ENCODE data around the gene SV2C. TPM values are rescaled to one million over a fixed set of nuclear protein-coding genes. Genes with fewer than 3 reads are reported as not detected.

SV2C gene
- total RNA-seq, 1 experiment from 2014 or later: not detected

- Histone ChIP-seq H3K27ac (ENCODE audit: low read depth, low read length) (no peak overlapping the region), H3K9me3 (ENCODE audit: control insufficient read depth in 1 of 2, insufficient read depth in 1 of 2, low read depth in 1 of 2, low read length in 2 of 2) (no peaks in the 10 kb centered on the region), H3K79me2 (ENCODE audit: insufficient read depth, low read length) (no peaks in the 10 kb centered on the region), H3K4me1 (ENCODE audit: control insufficient read depth in 1 of 2, insufficient read depth in 2 of 2, low read length in 2 of 2) (no peaks in the 10 kb centered on the region), H3K9me2 (ENCODE audit: insufficient read depth) (no peaks in the 10 kb centered on the region), H2AFZ (ENCODE audit: low read depth, low read length, poor library complexity, severe bottlenecking) (no peak overlapping the region), H3K27me3 (ENCODE audit: insufficient read depth, low read length) (no peaks in the 10 kb centered on the region), H3K4me2 (ENCODE audit: low read length) (no peak overlapping the region), H3K36me3 (ENCODE audit: control insufficient read depth in 1 of 2, insufficient read depth in 2 of 2, low read length in 2 of 2) (no peaks in the 10 kb centered on the region), H3K4me3 (replicated peaks in 1 of 2; ENCODE audit: low read depth in 1 of 2, low read length in 2 of 2) (no peak overlapping the region), H3K9ac (ENCODE audit: low read length) (no peak overlapping the region), H4K20me1 (ENCODE audit: insufficient read depth) (no peaks in the 10 kb centered on the region)
- CTCF ChIA-PET: no interaction called here
- no TSS peak for BruUV-seq (replicated peaks)
- ATAC-seq: no peak
- no peak for DNase-seq (ENCODE audit: low read depth, low spot score)
- RAD21 ChIA-PET (ENCODE audit: low non-redundant PET in 1 of 2, low total read pairs in 2 of 2, uncharacterized antibody in 2 of 2, unreplicated experiment in 2 of 2): no interaction called here
- intact Hi-C loops (cut with micrococcal nuclease): no loop called here
- no peak for TF ChIP-seq ELF1 (IDR thresholded peaks at IDR 0.05; ENCODE audit: borderline replicate concordance, low read depth)
- TF ChIP-seq CBX3 (IDR thresholded peaks at IDR 0.05; ENCODE audit: low read depth): no peak
- no peak for TF ChIP-seq ATF3 (IDR thresholded peaks at IDR 0.05)
- POLR2A ChIA-PET: no interaction called here
Measured at GRCh38 chr5:76384189-76384588, 301.0 kb downstream of the SV2C start.

- ATAC-seq (no peak), DNase-seq (ENCODE audit: low read depth, low spot score) (no peak)
- H4K20me1 ChIP-seq (ENCODE audit: insufficient read depth): no peaks in the 10 kb centered on the region
- H2AFZ ChIP-seq (ENCODE audit: low read depth, low read length, poor library complexity, severe bottlenecking): no peak overlapping the region
- ChIA-PET RAD21 (ENCODE audit: low non-redundant PET in 1 of 2, low total read pairs in 2 of 2, uncharacterized antibody in 2 of 2, unreplicated experiment in 2 of 2) (no interaction called here), POLR2A (no interaction called here), CTCF (no interaction called here)
- H3K4me3 ChIP-seq (replicated peaks in 1 of 2; ENCODE audit: low read depth in 1 of 2, low read length in 2 of 2): no peak overlapping the region
- H3K27ac ChIP-seq (ENCODE audit: low read depth, low read length): no peak overlapping the region
- BruUV-seq (replicated peaks): no TSS peak
- no peaks in the 10 kb centered on the region for H3K79me2 ChIP-seq (ENCODE audit: insufficient read depth, low read length)
- no peaks in the 10 kb centered on the region for H3K9me3 ChIP-seq (ENCODE audit: control insufficient read depth in 1 of 2, insufficient read depth in 1 of 2, low read depth in 1 of 2, low read length in 2 of 2)
- intact Hi-C loops (cut with micrococcal nuclease): no loop called here
- no peaks in the 10 kb centered on the region for H3K27me3 ChIP-seq (ENCODE audit: insufficient read depth, low read length)
- no peak overlapping the region for H3K9ac ChIP-seq (ENCODE audit: low read length)
- H3K9me2 ChIP-seq (ENCODE audit: insufficient read depth): no peaks in the 10 kb centered on the region
- H3K36me3 ChIP-seq (ENCODE audit: control insufficient read depth in 1 of 2, insufficient read depth in 2 of 2, low read length in 2 of 2): no peaks in the 10 kb centered on the region
- H3K4me2 ChIP-seq (ENCODE audit: low read length): no peak overlapping the region
- H3K4me1 ChIP-seq (ENCODE audit: control insufficient read depth in 1 of 2, insufficient read depth in 2 of 2, low read length in 2 of 2): no peaks in the 10 kb centered on the region
- TF ChIP-seq EZH2 (IDR thresholded peaks at IDR 0.05) (no peak), ZFX (IDR thresholded peaks at IDR 0.05) (no peak), MAX (IDR thresholded peaks at IDR 0.05) (no peak), SRF (IDR thresholded peaks at IDR 0.05; ENCODE audit: low read depth) (no peak), TCF7L2 (IDR thresholded peaks at IDR 0.05; ENCODE audit: borderline replicate concordance, extremely low read depth, insufficient read depth, insufficient read length) (no peak), REST (IDR thresholded peaks at IDR 0.05; ENCODE audit: low read depth) (no peak), POLR2A (IDR thresholded peaks at IDR 0.05; ENCODE audit: borderline replicate concordance, extremely low read depth, insufficient read depth, insufficient read length) (no peak), SP1 (IDR thresholded peaks at IDR 0.05; ENCODE audit: low read depth) (no peak), YY1 (IDR thresholded peaks at IDR 0.05; ENCODE audit: extremely low read depth, insufficient replicate concordance, low read depth, low read length) (no peak), EGR1 (IDR thresholded peaks at IDR 0.05; ENCODE audit: low read depth) (no peak), RAD21 (IDR thresholded peaks at IDR 0.05; ENCODE audit: low read depth) (no peak), CEBPB (IDR thresholded peaks at IDR 0.05; ENCODE audit: low read depth) (no peak), ZBTB33 (IDR thresholded peaks at IDR 0.05; ENCODE audit: extremely low read depth, insufficient replicate concordance, low read length) (no peak), CBX3 (IDR thresholded peaks at IDR 0.05; ENCODE audit: low read depth) (no peak), ELF1 (IDR thresholded peaks at IDR 0.05; ENCODE audit: borderline replicate concordance, low read depth) (no peak), EZH2phosphoT487 (IDR thresholded peaks at IDR 0.05; ENCODE audit: borderline replicate concordance) (no peak)
Measured at GRCh38 chr5:76384705-76385104, 301.5 kb downstream of the SV2C start.

Data from HCT116 (cell line).